Endodermal cell (in vitro differentiated cells): ENCODE measurements around the gene KCNH3. TPM values are rescaled to one million over a fixed set of nuclear protein-coding genes. Genes with fewer than 3 reads are reported as not detected.

Experiments used
- DNase-seq: peaks from one replicate; pipeline ENCODE4 v3.0.0-alpha.2; 2017
- H3K27ac ChIP-seq: 2 replicates; pipeline ENCODE4 v1.5.1; 2013; ENCODE audit warnings: mild to moderate bottlenecking, low read depth, low read length, moderate library complexity
- H3K27me3 ChIP-seq: 2 replicates; pipeline ENCODE4 v1.6.1; 2013; ENCODE audit warnings: mild to moderate bottlenecking, low read length, moderate library complexity; ENCODE audit not compliant: insufficient read depth, control insufficient read depth, poor library complexity, severe bottlenecking
- H3K36me3 ChIP-seq: 2 replicates; pipeline ENCODE4 v1.7.0; 2013; ENCODE audit warnings: mild to moderate bottlenecking, low read length, moderate library complexity; ENCODE audit not compliant: control insufficient read depth, insufficient read depth
- H3K4me1 ChIP-seq: one replicate; pipeline ENCODE4 v1.7.0; 2013; ENCODE audit warnings: low read length; ENCODE audit not compliant: control insufficient read depth, insufficient read depth
- H3K4me3 ChIP-seq: 2 replicates; pipeline ENCODE4 v1.5.1; 2013; ENCODE audit warnings: mild to moderate bottlenecking, low read length, moderate library complexity
- H3K9ac ChIP-seq: 2 replicates; pipeline ENCODE4 v1.6.1; 2013; ENCODE audit warnings: mild to moderate bottlenecking, low read length, moderate library complexity; ENCODE audit not compliant: poor library complexity, severe bottlenecking; ENCODE audit errors: extremely low read depth
- H3K9me3 ChIP-seq: 2 replicates; pipeline ENCODE4 v1.6.1; 2013; ENCODE audit warnings: mild to moderate bottlenecking, low read length, moderate library complexity; ENCODE audit not compliant: control insufficient read depth
- H3K27ac Mint-ChIP-seq: 2 replicates; pipeline ENCODE4 v1.8.0; 2020; ENCODE audit warnings: mixed read lengths
- H3K27me3 Mint-ChIP-seq: 2 replicates; pipeline ENCODE4 v1.8.0; 2021; ENCODE audit warnings: mild to moderate bottlenecking, mixed read lengths; ENCODE audit not compliant: insufficient read depth
- H3K36me3 Mint-ChIP-seq: 2 replicates; pipeline ENCODE4 v1.8.0; 2020; ENCODE audit warnings: low read depth, mixed read lengths
- H3K4me1 Mint-ChIP-seq: 2 replicates; pipeline ENCODE4 v1.8.0; 2020; ENCODE audit warnings: mixed read lengths
- H3K4me3 Mint-ChIP-seq: 2 replicates; pipeline ENCODE4 v1.8.0; 2020; ENCODE audit warnings: mild to moderate bottlenecking, moderate library complexity, mixed read lengths
- H3K9me3 Mint-ChIP-seq: 2 replicates; pipeline ENCODE4 v1.8.0; 2020; ENCODE audit warnings: mild to moderate bottlenecking, mixed read lengths
- CTCF ChIP-seq: fragments of 200-600 bp; sonication (generic); conservative IDR thresholded peaks from 2 replicates; pipeline ENCODE4 v1.5.0; 2021; ENCODE audit warnings: antibody characterized with exemption, mild to moderate bottlenecking
- WGBS, 2 experiments: methylation state at CpG; one replicate each; pipeline versions ENCODE4 v1.1.5 to v1.1.7; 2013; ENCODE audit warnings: missing lambda C conversion rate in 2 of 2, mixed read lengths in 1 of 2; ENCODE audit not compliant: insufficient coverage in 1 of 2, insufficient read length in 1 of 2; 5-methylcytosine and 5-hydroxymethylcytosine counted together
- total RNA-seq, 2 donors: library from RNA; stranded (reverse); fragmentation: NEBNext Ultra II Directional in 1 of 2; extraction: Animal tissue kit (Norgen Biotek cat#: 25700) in 1 of 2; gene quantifications; 2 replicates in 1 of 2; 3 replicates in 1 of 2; pipeline ENCODE4 v1.2.1, GENCODE V29; 2021

Gene KCNH3
- total RNA-seq, 2 donors from 2014 or later = 1.00 to 1.5 TPM

- Histone ChIP-seq H3K27ac (no peak overlapping the region), H3K36me3 (peaks cover 38% of the 10 kb centered on the region), H3K27me3 (no peaks in the 10 kb centered on the region), H3K4me3 (no peak overlapping the region), H3K9ac (no peak overlapping the region), H3K4me1 (no peaks in the 10 kb centered on the region), H3K9me3 (no peaks in the 10 kb centered on the region)
- Mint-ChIP-seq H3K27ac (no peak overlapping the region), H3K4me3 (no peak overlapping the region), H3K4me1 (no peaks in the 10 kb centered on the region), H3K36me3 (peaks cover 16% of the 10 kb centered on the region), H3K27me3 (no peaks in the 10 kb centered on the region), H3K9me3 (no peaks in the 10 kb centered on the region)
- no peak for DNase-seq
- TF ChIP-seq CTCF = no peak
These were observed 27.4 kb upstream of the KCNH3 start for GRCh38 chr12:49511410-49511809.

GRCh38 chr12:49512546-49512945 lies 26.3 kb upstream of the KCNH3 start:
- peaks cover 29% of the 10 kb centered on the region for H3K36me3 ChIP-seq
- no peak overlapping the region for H3K9ac ChIP-seq
- no peaks in the 10 kb centered on the region for H3K4me1 ChIP-seq
- H3K27ac ChIP-seq = no peak overlapping the region
- H3K27me3 ChIP-seq = no peaks in the 10 kb centered on the region
- no peak for DNase-seq
- H3K4me3 Mint-ChIP-seq = no peak overlapping the region
- H3K9me3 Mint-ChIP-seq = no peaks in the 10 kb centered on the region
- no peaks in the 10 kb centered on the region for H3K9me3 ChIP-seq
- 89 to 100% methylated on average over 1 of the region's 1 CpG for WGBS, 2 experiments
- no peaks in the 10 kb centered on the region for H3K4me1 Mint-ChIP-seq
- TF ChIP-seq CTCF = no peak
- no peak overlapping the region for H3K27ac Mint-ChIP-seq
- H3K36me3 Mint-ChIP-seq = peaks cover 12% of the 10 kb centered on the region
- no peaks in the 10 kb centered on the region for H3K27me3 Mint-ChIP-seq
- H3K4me3 ChIP-seq = no peak overlapping the region

GRCh38 chr12:49515266-49515665 lies 23.6 kb upstream of the KCNH3 start:
- Histone ChIP-seq H3K27ac (no peak overlapping the region), H3K36me3 (peaks cover 35% of the 10 kb centered on the region), H3K9ac (no peak overlapping the region), H3K27me3 (no peaks in the 10 kb centered on the region), H3K4me3 (no peak overlapping the region), H3K4me1 (no peaks in the 10 kb centered on the region), H3K9me3 (no peaks in the 10 kb centered on the region)
- no peak overlapping the region for H3K4me3 Mint-ChIP-seq
- H3K9me3 Mint-ChIP-seq = no peaks in the 10 kb centered on the region
- no peaks in the 10 kb centered on the region for H3K27me3 Mint-ChIP-seq
- H3K27ac Mint-ChIP-seq = no peak overlapping the region
- H3K36me3 Mint-ChIP-seq = peaks cover 15% of the 10 kb centered on the region
- H3K4me1 Mint-ChIP-seq = no peaks in the 10 kb centered on the region
- DNase-seq = no peak
- TF ChIP-seq CTCF = no peak
- WGBS, 2 experiments = 94% methylated on average over 5 of the region's 5 CpGs
